GM18861 (cell line): ENCODE data around the gene SLC17A1.

Experiments
- ATAC-seq: cut with Tn5 transposase; IDR thresholded peaks from one replicate; pipeline ENCODE4 v1.9.1; 2021; ENCODE audit not compliant: unreplicated experiment

SLC17A1 gene

GRCh38 chr6:25831532-25832306 lies at the start of gene SLC17A1:
TSS of gene SLC17A1 (minus strand) at chr6:25832052. CDS start at chr6:25830557, 1,495 bp downstream.
- no peak for ATAC-seq

GRCh38 chr6:25880601-25881000 lies 48.7 kb upstream of the SLC17A1 start:
- no peak for ATAC-seq

GRCh38 chr6:25878721-25879322 lies 47.0 kb upstream of the SLC17A1 start:
- no peak for ATAC-seq

GRCh38 chr6:25875926-25876602 lies 44.2 kb upstream of the SLC17A1 start:
- no peak for ATAC-seq

GRCh38 chr6:25875563-25875905 lies 43.7 kb upstream of the SLC17A1 start:
- no peak for ATAC-seq

GRCh38 chr6:25874822-25875562 lies 43.1 kb upstream of the SLC17A1 start:
- no peak for ATAC-seq

- ATAC-seq, result no peak
Observed at GRCh38 chr6:25874118-25874517, 42.3 kb upstream of the SLC17A1 start, which contains the start of gene SLC17A3. TSS of gene SLC17A3 (minus strand) at chr6:25874243. CDS start at chr6:25868387, 5,856 bp downstream.

GRCh38 chr6:25872814-25873213 lies 41.0 kb upstream of the SLC17A1 start:
- no peak for ATAC-seq

GRCh38 chr6:25869840-25870239 lies 38.0 kb upstream of the SLC17A1 start:
- ATAC-seq, result no peak

GRCh38 chr6:25868436-25869183 lies 36.8 kb upstream of the SLC17A1 start:
- no peak for ATAC-seq

GRCh38 chr6:25866011-25866410 lies 34.2 kb upstream of the SLC17A1 start:
- no peak for ATAC-seq

GRCh38 chr6:25863360-25863759 lies 31.5 kb upstream of the SLC17A1 start:
- no peak for ATAC-seq

GRCh38 chr6:25862199-25862598 lies 30.3 kb upstream of the SLC17A1 start:
- ATAC-seq, result no peak

- no peak for ATAC-seq
Observed at GRCh38 chr6:25852756-25853155, 20.9 kb upstream of the SLC17A1 start.

- no peak for ATAC-seq
Observed at GRCh38 chr6:25851961-25852360, 20.1 kb upstream of the SLC17A1 start.

GRCh38 chr6:25844518-25844917 lies 12.7 kb upstream of the SLC17A1 start:
- ATAC-seq, result no peak

GRCh38 chr6:25842526-25842925 lies 10.7 kb upstream of the SLC17A1 start:
- no peak for ATAC-seq

- ATAC-seq, result no peak
Observed at GRCh38 chr6:25835442-25836283, 3.8 kb upstream of the SLC17A1 start.

GRCh38 chr6:25834950-25835349 lies 3.1 kb upstream of the SLC17A1 start:
- ATAC-seq, result no peak

- no peak for ATAC-seq
Observed at GRCh38 chr6:25833136-25833535, 1.3 kb upstream of the SLC17A1 start.
